Astrocyte of the cerebellum (primary cell): Measurements from ENCODE around the gene PDHX.

ENCODE experiments used
- DNase-seq: peaks from one replicate; pipeline ENCODE4 v3.0.0-alpha.2; 2011; ENCODE audit warnings: low read depth
- H3K4me3 ChIP-seq: 2 replicates; pipeline ENCODE4 v1.5.1; 2011; ENCODE audit warnings: mild to moderate bottlenecking, low read depth, low read length, moderate library complexity
- CTCF ChIP-seq: IDR thresholded peaks from 2 replicates; pipeline ENCODE4 v1.5.1; 2012; ENCODE audit warnings: low read length, low read depth, moderate library complexity, mild to moderate bottlenecking; ENCODE audit errors: missing control alignments
- in situ Hi-C: cut with HindIII; loops from 2 replicates; pipeline ENCODE4 v1.10.0; 2017; ENCODE audit warnings: low sequenced_read_pairs

PDHX gene

DNA sequence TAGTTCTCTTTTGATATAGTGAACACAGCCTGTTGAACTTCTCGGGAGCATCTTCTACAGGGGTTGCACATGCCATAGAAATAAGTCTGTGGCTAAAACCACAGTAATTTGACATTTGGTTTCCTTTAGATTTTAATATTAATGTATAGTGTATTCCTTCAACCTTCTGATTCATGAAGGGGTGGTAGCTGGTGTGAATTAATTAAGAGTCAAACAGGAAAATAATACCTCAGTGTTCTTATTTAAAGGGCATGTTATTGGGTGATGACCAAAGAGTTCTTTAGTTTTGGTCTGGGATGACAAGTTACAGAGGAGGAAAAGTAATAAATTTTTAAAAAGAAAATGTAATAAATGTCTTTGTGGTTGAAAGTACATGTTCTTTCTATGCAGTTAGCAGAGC lies 86.8 kb downstream of the PDHX start:
- no peak overlapping the region for H3K4me3 ChIP-seq
- in situ Hi-C loops, result no loop called here
- TF ChIP-seq CTCF, result no peak
- no peak for DNase-seq

DNA sequence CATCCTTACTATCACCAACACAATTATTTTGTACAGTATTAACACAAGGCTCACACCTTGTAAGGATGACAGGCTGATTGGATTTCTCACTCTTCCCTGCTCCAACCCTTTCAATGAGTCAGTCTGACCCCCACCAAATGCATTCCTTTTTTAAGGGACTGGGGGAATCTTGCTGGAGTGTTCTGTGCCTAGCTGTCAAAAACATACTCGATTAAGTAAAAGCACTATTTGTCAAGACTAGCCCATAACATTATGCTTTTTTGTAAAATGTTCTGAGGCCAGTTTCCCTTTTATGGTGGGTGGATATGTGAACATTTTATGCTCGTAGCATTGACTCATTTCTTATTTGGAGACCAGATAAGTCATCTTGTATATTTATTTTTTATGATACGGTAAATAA lies 87.2 kb downstream of the PDHX start:
- H3K4me3 ChIP-seq, result no peak overlapping the region
- in situ Hi-C loops, result no loop called here
- no peak for TF ChIP-seq CTCF
- no peak for DNase-seq

DNA sequence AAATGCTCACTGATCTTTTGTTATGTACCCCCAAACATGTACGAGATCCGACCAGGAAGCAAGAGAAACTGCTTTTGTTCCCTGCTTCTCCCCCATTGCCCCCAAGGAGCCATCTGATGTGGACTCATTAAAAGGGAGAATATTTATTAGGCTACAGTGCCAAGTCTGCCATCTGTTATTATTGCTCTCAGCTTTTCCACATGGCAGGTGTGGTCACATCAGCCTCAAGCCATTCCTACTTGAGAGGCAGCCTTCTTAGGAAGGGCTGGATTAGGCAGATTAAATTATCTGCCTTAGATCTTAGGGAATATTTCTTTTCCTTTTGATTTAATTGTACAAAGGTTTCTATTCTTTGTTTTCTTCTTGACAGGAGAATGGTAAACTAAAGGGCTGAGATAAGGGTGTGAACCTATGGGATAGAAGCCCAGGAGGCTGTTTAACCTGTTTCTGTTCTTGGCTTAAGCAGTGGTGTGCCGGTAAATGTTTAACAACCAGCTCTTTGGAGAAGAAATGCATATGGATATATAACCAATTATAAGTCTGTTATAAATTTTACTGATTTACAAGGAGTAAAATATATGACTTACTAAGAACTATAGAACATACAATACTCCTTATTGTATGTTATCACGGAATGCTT lies 88.8 kb downstream of the PDHX start:
- no peak overlapping the region for H3K4me3 ChIP-seq
- TF ChIP-seq CTCF, result no peak
- in situ Hi-C loops, result loop anchor here (5.0 kb wide), 1 partner anchor 47 kb away; no protein-coding TSS in a partner anchor
- DNase-seq, result no peak

- H3K4me3 ChIP-seq, result no peak overlapping the region
- in situ Hi-C loops, result loop anchor here (5.0 kb wide), 1 partner anchor 46 kb away; no protein-coding TSS in a partner anchor
- DNase-seq, result peak; percentile 45
- no peak for TF ChIP-seq CTCF
These were observed 90.1 kb downstream of the PDHX start for GRCh38 chr11:35006389-35007128.

- DNase-seq, result no peak
- in situ Hi-C loops, result loop anchor here (5.0 kb wide), 1 partner anchor 45 kb away; no protein-coding TSS in a partner anchor
- TF ChIP-seq CTCF, result no peak
- H3K4me3 ChIP-seq, result no peak overlapping the region
These were observed 90.9 kb downstream of the PDHX start for GRCh38 chr11:35007277-35007676.

GRCh38 chr11:35009191-35009943 lies 92.9 kb downstream of the PDHX start:
- peak; percentile 91 for DNase-seq
- no peak for TF ChIP-seq CTCF
- in situ Hi-C loops, result loop anchor here (5.0 kb wide), 1 partner anchor 43 kb away; no protein-coding TSS in a partner anchor
- H3K4me3 ChIP-seq, result no peak overlapping the region
